ENCODE data around the gene OXNAD1.

Gene OXNAD1

GRCh38 chr3:16239086-16239770, 25.8 kb upstream of the OXNAD1 start:
- H3K27me3 ChIP-seq (ENCODE audit: control insufficient read depth, insufficient read depth, low read length), result no peaks in the 10 kb centered on the region
- no peak overlapping the region for H3K9ac ChIP-seq
- H2AFZ ChIP-seq, result no peak overlapping the region
- H3K9me3 ChIP-seq (ENCODE audit: control insufficient read depth, low read length), result no peaks in the 10 kb centered on the region
- no peak overlapping the region for H3K4me2 ChIP-seq (ENCODE audit: low read length)
- no peaks in the 10 kb centered on the region for H3K36me3 ChIP-seq (ENCODE audit: control insufficient read depth, insufficient read depth, low read length)
- no peaks in the 10 kb centered on the region for H3K4me1 ChIP-seq
- H3K27ac ChIP-seq, result no peak overlapping the region
- TF ChIP-seq CTCF (IDR thresholded peaks at IDR 0.05), result no peak
- no peak overlapping the region for H3K4me3 ChIP-seq (ENCODE audit: low read depth, low read length)
- no peaks in the 10 kb centered on the region for H3K79me2 ChIP-seq

- no peak overlapping the region for H2AFZ ChIP-seq
- no peak for TF ChIP-seq CTCF (IDR thresholded peaks at IDR 0.05)
- H3K9me3 ChIP-seq (ENCODE audit: control insufficient read depth, low read length), result no peaks in the 10 kb centered on the region
- no peaks in the 10 kb centered on the region for H3K27me3 ChIP-seq (ENCODE audit: control insufficient read depth, insufficient read depth, low read length)
- no peaks in the 10 kb centered on the region for H3K36me3 ChIP-seq (ENCODE audit: control insufficient read depth, insufficient read depth, low read length)
- no peak overlapping the region for H3K27ac ChIP-seq
- no peak overlapping the region for H3K4me2 ChIP-seq (ENCODE audit: low read length)
- no peak overlapping the region for H3K4me3 ChIP-seq (ENCODE audit: low read depth, low read length)
- no peak overlapping the region for H3K9ac ChIP-seq
- H3K79me2 ChIP-seq, result no peaks in the 10 kb centered on the region
- no peaks in the 10 kb centered on the region for H3K4me1 ChIP-seq
These were observed 25.2 kb upstream of the OXNAD1 start for GRCh38 chr3:16239780-16240179.

- no peaks in the 10 kb centered on the region for H3K9me3 ChIP-seq (ENCODE audit: control insufficient read depth, low read length)
- no peaks in the 10 kb centered on the region for H3K27me3 ChIP-seq (ENCODE audit: control insufficient read depth, insufficient read depth, low read length)
- no peak overlapping the region for H3K4me2 ChIP-seq (ENCODE audit: low read length)
- H3K36me3 ChIP-seq (ENCODE audit: control insufficient read depth, insufficient read depth, low read length), result no peaks in the 10 kb centered on the region
- H3K9ac ChIP-seq, result no peak overlapping the region
- H2AFZ ChIP-seq, result no peak overlapping the region
- no peak overlapping the region for H3K27ac ChIP-seq
- TF ChIP-seq CTCF (IDR thresholded peaks at IDR 0.05), result no peak
- no peaks in the 10 kb centered on the region for H3K4me1 ChIP-seq
- no peaks in the 10 kb centered on the region for H3K79me2 ChIP-seq
- no peak overlapping the region for H3K4me3 ChIP-seq (ENCODE audit: low read depth, low read length)
These were observed 24.6 kb upstream of the OXNAD1 start for GRCh38 chr3:16240229-16241023.

- Histone ChIP-seq H3K4me3 (ENCODE audit: low read depth, low read length) (no peak overlapping the region), H3K4me1 (no peaks in the 10 kb centered on the region), H3K79me2 (no peaks in the 10 kb centered on the region), H3K27ac (no peak overlapping the region), H3K9me3 (ENCODE audit: control insufficient read depth, low read length) (no peaks in the 10 kb centered on the region), H3K36me3 (ENCODE audit: control insufficient read depth, insufficient read depth, low read length) (no peaks in the 10 kb centered on the region), H3K27me3 (ENCODE audit: control insufficient read depth, insufficient read depth, low read length) (no peaks in the 10 kb centered on the region), H3K9ac (no peak overlapping the region), H2AFZ (no peak overlapping the region), H3K4me2 (ENCODE audit: low read length) (no peak overlapping the region)
- no peak for TF ChIP-seq CTCF (IDR thresholded peaks at IDR 0.05)
These were observed 23.8 kb upstream of the OXNAD1 start for GRCh38 chr3:16241225-16241624.
